Measurements from ENCODE around the gene SEC16A. TPM values are rescaled to one million over a fixed set of nuclear protein-coding genes. Genes with fewer than 3 reads are reported as not detected.

The SEC16A gene
- total RNA-seq, 1 experiment from 2014 or later, result 56.4 TPM

- H3K4me3 Mint-ChIP-seq, result no peak overlapping the region
- Histone ChIP-seq H3K18ac (ENCODE audit: insufficient read length, low read depth, low read length) (no peak overlapping the region), H4K20me1 (ENCODE audit: control insufficient read depth, insufficient read depth, insufficient read length) (no peaks in the 10 kb centered on the region), H3K79me1 (ENCODE audit: insufficient read depth, low read depth, low read length, poor library complexity, severe bottlenecking) (peaks cover 7% of the 10 kb centered on the region), H3K23me2 (ENCODE audit: insufficient read length, low read depth, low read length, poor library complexity, severe bottlenecking) (peaks cover 4% of the 10 kb centered on the region), H3K4ac (ENCODE audit: low read depth, low read length) (no peak overlapping the region), H3K23ac (ENCODE audit: insufficient read length, low read depth, low read length) (no peak overlapping the region), H3T11ph (ENCODE audit: low read length) (no peak overlapping the region), H4K5ac (ENCODE audit: insufficient read length, low read depth, low read length) (no peak overlapping the region), H2BK20ac (ENCODE audit: low read depth, low read length, poor library complexity, severe bottlenecking) (no peak overlapping the region), H2BK15ac (ENCODE audit: low read depth, low read length) (no peak overlapping the region), H3K4me2 (ENCODE audit: insufficient read depth, insufficient read length, low read length) (no peak overlapping the region), H2BK120ac (ENCODE audit: low read depth, low read length, poor library complexity, severe bottlenecking) (no peak overlapping the region), H3K9me3 (ENCODE audit: control insufficient read depth, low read depth, low read length) (no peaks in the 10 kb centered on the region), H3K79me2 (ENCODE audit: insufficient read depth, low read length) (peaks cover 10% of the 10 kb centered on the region; the same call in 1 of the 2 replicates), H2BK12ac (ENCODE audit: insufficient read length, low read depth, low read length) (no peak overlapping the region), H3K9ac (ENCODE audit: extremely low read depth, insufficient read length, low read length) (no peak overlapping the region), H2AFZ (ENCODE audit: low read length) (no peak overlapping the region), H3K56ac (ENCODE audit: insufficient read length, low read depth, low read length) (no peak overlapping the region), H2BK5ac (ENCODE audit: insufficient read length, low read length) (no peak overlapping the region), H3K14ac (ENCODE audit: insufficient read depth, low read length) (no peak overlapping the region), H2AK5ac (ENCODE audit: insufficient read length, low read length) (no peak overlapping the region), H3K4me1 (ENCODE audit: insufficient read depth, low read length) (no peaks in the 10 kb centered on the region), H3K27ac (ENCODE audit: insufficient read length, low read depth, low read length) (no peak overlapping the region), H3K27me3 (ENCODE audit: insufficient read depth, low read length) (no peaks in the 10 kb centered on the region), H4K91ac (ENCODE audit: insufficient read length, low read depth, low read length) (no peak overlapping the region), H4K8ac (replicated peaks; ENCODE audit: insufficient read length, low read depth, low read length) (no peak overlapping the region)
- no CpG with 5 or more reads among the region's 21 CpGs for WGBS (ENCODE audit: extremely low coverage, insufficient read length, low lambda C conversion rate)
- peaks cover 7 to 8% of the 10 kb centered on the region in 2 experiments for H3K4me1 Mint-ChIP-seq
- no peak overlapping the region for H3K27ac Mint-ChIP-seq
- TF ChIP-seq CTCF (conservative IDR thresholded peaks at IDR 0.05), result no peak
- no peaks in the 10 kb centered on the region for H3K27me3 Mint-ChIP-seq (ENCODE audit: low read depth)
- no peaks in the 10 kb centered on the region for H3K9me3 Mint-ChIP-seq
- no peak for DNase-seq
- peaks cover 36 to 74% (median 66%) of the 10 kb centered on the region in 3 experiments; a peak in 6 of 7 replicates for H3K36me3 Mint-ChIP-seq (ENCODE audit: insufficient read depth in 1 of 3, low read depth in 3 of 3)
Measured at GRCh38 chr9:136394312-136395019, 88.4 kb downstream of the SEC16A start.
